IPS-18a (cell line): ENCODE results near the gene AAK1.
"Not testable (repeated sequence)": the region's sequence is repeated elsewhere in the genome, so short reads cannot be mapped to it uniquely, and the experiment has no call there.

Experiments
- H3K27ac ChIP-seq: one replicate; pipeline ENCODE4 v1.5.1; 2013; ENCODE audit warnings: low read length
- H3K27me3 ChIP-seq: one replicate; pipeline ENCODE4 v1.6.1; 2013; ENCODE audit warnings: mild to moderate bottlenecking, low read length; ENCODE audit not compliant: control insufficient read depth, insufficient read depth
- H3K36me3 ChIP-seq: one replicate; pipeline ENCODE4 v1.6.1; 2013; ENCODE audit warnings: low read depth, low read length; ENCODE audit not compliant: control insufficient read depth
- H3K4me1 ChIP-seq: one replicate; pipeline ENCODE4 v1.6.1; 2013; ENCODE audit warnings: low read depth, low read length; ENCODE audit not compliant: control insufficient read depth
- H3K4me3 ChIP-seq: one replicate; pipeline ENCODE4 v1.5.1; 2013; ENCODE audit warnings: low read length
- H3K9ac ChIP-seq: one replicate; pipeline ENCODE4 v1.6.1; 2013; ENCODE audit warnings: mild to moderate bottlenecking, low read length, moderate library complexity
- H3K9me3 ChIP-seq: one replicate; pipeline ENCODE4 v1.6.1; 2013; ENCODE audit warnings: low read depth, low read length; ENCODE audit not compliant: control insufficient read depth

Gene AAK1

GRCh38 chr2:69578198-69578540 is 65.4 kb downstream of the AAK1 start:
- Histone ChIP-seq H3K27ac (no peak overlapping the region), H3K4me1 (peaks cover 21% of the 10 kb centered on the region), H3K9ac (no peak overlapping the region), H3K4me3 (no peak overlapping the region), H3K27me3 (no peaks in the 10 kb centered on the region), H3K9me3 (no peaks in the 10 kb centered on the region), H3K36me3 (no peaks in the 10 kb centered on the region)

GRCh38 chr2:69577467-69578197 is 65.9 kb downstream of the AAK1 start:
- H3K4me1 ChIP-seq: peaks cover 18% of the 10 kb centered on the region
- H3K4me3 ChIP-seq: no peak overlapping the region
- H3K9me3 ChIP-seq: no peaks in the 10 kb centered on the region
- no peaks in the 10 kb centered on the region for H3K36me3 ChIP-seq
- no peak overlapping the region for H3K9ac ChIP-seq
- no peaks in the 10 kb centered on the region for H3K27me3 ChIP-seq
- no peak overlapping the region for H3K27ac ChIP-seq

GRCh38 chr2:69576880-69577279 is 66.7 kb downstream of the AAK1 start:
- H3K27me3 ChIP-seq: no peaks in the 10 kb centered on the region
- H3K4me1 ChIP-seq: peaks cover 10% of the 10 kb centered on the region
- no peak overlapping the region for H3K4me3 ChIP-seq
- H3K9me3 ChIP-seq: no peaks in the 10 kb centered on the region
- no peak overlapping the region for H3K27ac ChIP-seq
- no peak overlapping the region for H3K9ac ChIP-seq
- no peaks in the 10 kb centered on the region for H3K36me3 ChIP-seq

GRCh38 chr2:69575926-69576325 is 67.6 kb downstream of the AAK1 start:
- peaks cover 5% of the 10 kb centered on the region for H3K4me1 ChIP-seq
- no peak overlapping the region for H3K27ac ChIP-seq
- no peak overlapping the region for H3K4me3 ChIP-seq

GRCh38 chr2:69575371-69575770 is 68.2 kb downstream of the AAK1 start:
- H3K9ac ChIP-seq, H3K27me3 ChIP-seq, H3K4me1 ChIP-seq, H3K4me3 ChIP-seq, H3K27ac ChIP-seq, H3K9me3 ChIP-seq, H3K36me3 ChIP-seq: not testable (repeated sequence)

More at GRCh38 chr2:69575926-69576325, 67.6 kb downstream of the AAK1 start:
- Histone ChIP-seq H3K9ac (no peak overlapping the region), H3K9me3 (no peaks in the 10 kb centered on the region), H3K36me3 (no peaks in the 10 kb centered on the region), H3K27me3 (no peaks in the 10 kb centered on the region)

- Histone ChIP-seq H3K36me3 (no peaks in the 10 kb centered on the region), H3K27ac (no peak overlapping the region), H3K4me1 (peaks cover 4% of the 10 kb centered on the region), H3K27me3 (no peaks in the 10 kb centered on the region), H3K9me3 (no peaks in the 10 kb centered on the region), H3K9ac (no peak overlapping the region), H3K4me3 (no peak overlapping the region)
Measured at GRCh38 chr2:69572641-69573040, 70.9 kb downstream of the AAK1 start.

GRCh38 chr2:69571189-69571588 is 72.3 kb downstream of the AAK1 start:
- Histone ChIP-seq H3K9me3 (no peaks in the 10 kb centered on the region), H3K27me3 (no peaks in the 10 kb centered on the region), H3K4me1 (no peaks in the 10 kb centered on the region), H3K36me3 (no peaks in the 10 kb centered on the region), H3K27ac (no peak overlapping the region), H3K4me3 (no peak overlapping the region), H3K9ac (no peak overlapping the region)

GRCh38 chr2:69570474-69570873 is 73.1 kb downstream of the AAK1 start:
- no peaks in the 10 kb centered on the region for H3K4me1 ChIP-seq
- no peak overlapping the region for H3K4me3 ChIP-seq
- no peaks in the 10 kb centered on the region for H3K27me3 ChIP-seq
- H3K36me3 ChIP-seq: no peaks in the 10 kb centered on the region
- no peak overlapping the region for H3K27ac ChIP-seq
- no peak overlapping the region for H3K9ac ChIP-seq
- H3K9me3 ChIP-seq: no peaks in the 10 kb centered on the region

- Histone ChIP-seq H3K4me1 (no peaks in the 10 kb centered on the region), H3K9ac (no peak overlapping the region), H3K4me3 (no peak overlapping the region), H3K9me3 (no peaks in the 10 kb centered on the region), H3K36me3 (no peaks in the 10 kb centered on the region), H3K27me3 (no peaks in the 10 kb centered on the region), H3K27ac (no peak overlapping the region)
Measured at GRCh38 chr2:69567909-69568300, 75.6 kb downstream of the AAK1 start.

GRCh38 chr2:69567157-69567908 is 76.2 kb downstream of the AAK1 start:
- Histone ChIP-seq H3K4me1 (no peaks in the 10 kb centered on the region), H3K27me3 (no peaks in the 10 kb centered on the region), H3K9me3 (no peaks in the 10 kb centered on the region), H3K27ac (no peak overlapping the region), H3K4me3 (no peak overlapping the region), H3K36me3 (no peaks in the 10 kb centered on the region), H3K9ac (no peak overlapping the region)

- H3K9ac ChIP-seq: no peak overlapping the region
- no peak overlapping the region for H3K27ac ChIP-seq
- H3K4me3 ChIP-seq: no peak overlapping the region
- H3K9me3 ChIP-seq: no peaks in the 10 kb centered on the region
- no peaks in the 10 kb centered on the region for H3K36me3 ChIP-seq
- no peaks in the 10 kb centered on the region for H3K4me1 ChIP-seq
- H3K27me3 ChIP-seq: no peaks in the 10 kb centered on the region
Measured at GRCh38 chr2:69566669-69567068, 76.9 kb downstream of the AAK1 start.

GRCh38 chr2:69565431-69565839 is 78.1 kb downstream of the AAK1 start:
- H3K27ac ChIP-seq: no peak overlapping the region
- no peaks in the 10 kb centered on the region for H3K9me3 ChIP-seq
- H3K9ac ChIP-seq: no peak overlapping the region
- no peaks in the 10 kb centered on the region for H3K4me1 ChIP-seq
- no peaks in the 10 kb centered on the region for H3K27me3 ChIP-seq
- H3K36me3 ChIP-seq: no peaks in the 10 kb centered on the region
- H3K4me3 ChIP-seq: no peak overlapping the region
